Testis (tissue), 2 donors: ENCODE data around the gene ANKRD40CL.

Experiments used
- CTCF ChIP-seq, 3 experiments: fragments of 450-650 bp in 2 of 3; fragments of 200-600 bp in 1 of 3; sonication (generic) in 1 of 3; IDR thresholded peaks; one replicate each; pipeline ENCODE4 v1.5.1; 2016 to 2019; ENCODE audit warnings: antibody characterized with exemption in 3 of 3, mild to moderate bottlenecking in 2 of 3, moderate library complexity in 1 of 3
- POLR2A ChIP-seq: fragments of 450-650 bp; IDR thresholded peaks from one replicate; pipeline ENCODE4 v1.6.1; 2017; ENCODE audit warnings: antibody characterized with exemption, mild to moderate bottlenecking, moderate library complexity

DNA sequence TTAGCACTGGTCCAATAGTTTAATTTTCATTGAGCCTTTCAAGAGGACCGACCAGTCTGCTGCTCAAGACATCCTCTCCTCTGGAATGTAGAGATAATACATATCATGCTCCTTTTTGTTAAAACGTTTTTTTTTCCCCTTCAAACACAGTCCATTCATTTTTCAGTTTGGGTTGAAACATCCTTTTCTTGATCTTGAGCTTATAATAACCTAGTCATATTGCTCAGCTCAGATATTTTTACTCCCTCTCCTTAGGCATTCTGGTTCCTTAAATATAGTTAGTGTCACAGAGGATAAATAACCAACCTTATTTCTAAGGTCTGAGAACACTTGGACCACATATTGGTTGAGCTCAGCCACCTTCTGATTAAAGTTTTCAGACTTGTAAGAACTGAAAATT is 12.8 kb downstream of the ANKRD40CL start:
- TF ChIP-seq CTCF (IDR thresholded peaks at IDR 0.05): no peak
- TF ChIP-seq POLR2A: no peak
